AG09319 (cell line): Measurements from ENCODE around the gene RTP5.

Source experiments
- DNase-seq: peaks from one replicate; pipeline ENCODE4 v3.0.0-alpha.2; 2010; ENCODE audit warnings: low read depth; ENCODE audit errors: extremely low read depth
- CTCF ChIP-seq: IDR thresholded peaks from 2 replicates; pipeline ENCODE4 v1.5.1; 2011; ENCODE audit warnings: low read depth, mild to moderate bottlenecking, inconsistent platforms, low read length, moderate library complexity

The RTP5 gene

GRCh38 chr2:241865957-241866789, 3.4 kb upstream of the RTP5 start:
- no peak for TF ChIP-seq CTCF
- DNase-seq = no peak

GRCh38 chr2:241866790-241867645, 2.5 kb upstream of the RTP5 start:
- no peak for TF ChIP-seq CTCF
- no peak for DNase-seq

- TF ChIP-seq CTCF = no peak
- no peak for DNase-seq
Measured at GRCh38 chr2:241867776-241868420, 1.6 kb upstream of the RTP5 start.

- no peak for DNase-seq
- TF ChIP-seq CTCF = no peak
Measured at GRCh38 chr2:241868661-241869081, 858 bp upstream of the RTP5 start.

GRCh38 chr2:241870081-241870541, 582 bp downstream of the RTP5 start:
- TF ChIP-seq CTCF = no peak
- DNase-seq = no peak

- no peak for DNase-seq
- TF ChIP-seq CTCF = no peak
Measured at GRCh38 chr2:241870611-241871537, 1.3 kb downstream of the RTP5 start.
